ENCODE measurements around the gene ME1. TPM values are rescaled to one million over a fixed set of nuclear protein-coding genes. Genes with fewer than 3 reads are reported as not detected.

The ME1 gene
- total RNA-seq, 1 experiment from 2014 or later = 7.8 TPM

GRCh38 chr6:83309344-83309743, 121.5 kb downstream of the ME1 start:
- 0 out of 4 replicates have a peak, but pooled peaks cover 0 to 3% of the 10 kb centered on the region in 2 experiments for H3K4me1 Mint-ChIP-seq
- Histone ChIP-seq H4K5ac (ENCODE audit: insufficient read length, low read depth, low read length) (no peak overlapping the region), H3K79me2 (ENCODE audit: insufficient read depth, low read length) (no peaks in the 10 kb centered on the region), H3T11ph (ENCODE audit: low read length) (no peak overlapping the region), H3K23me2 (ENCODE audit: insufficient read length, low read depth, low read length, poor library complexity, severe bottlenecking) (no peaks in the 10 kb centered on the region), H3K4me2 (ENCODE audit: insufficient read depth, insufficient read length, low read length) (no peak overlapping the region), H3K27me3 (ENCODE audit: insufficient read depth, low read length) (no peaks in the 10 kb centered on the region), H3K9ac (ENCODE audit: extremely low read depth, insufficient read length, low read length) (no peak overlapping the region), H3K27ac (ENCODE audit: insufficient read length, low read depth, low read length) (no peak overlapping the region), H4K91ac (ENCODE audit: insufficient read length, low read depth, low read length) (no peak overlapping the region), H4K20me1 (ENCODE audit: control insufficient read depth, insufficient read depth, insufficient read length) (no peaks in the 10 kb centered on the region), H2AFZ (ENCODE audit: low read length) (no peak overlapping the region), H2BK12ac (ENCODE audit: insufficient read length, low read depth, low read length) (no peak overlapping the region), H3K23ac (ENCODE audit: insufficient read length, low read depth, low read length) (no peak overlapping the region), H3K18ac (ENCODE audit: insufficient read length, low read depth, low read length) (no peak overlapping the region), H3K79me1 (ENCODE audit: insufficient read depth, low read depth, low read length, poor library complexity, severe bottlenecking) (no peaks in the 10 kb centered on the region), H2BK20ac (ENCODE audit: low read depth, low read length, poor library complexity, severe bottlenecking) (no peak overlapping the region), H4K8ac (replicated peaks; ENCODE audit: insufficient read length, low read depth, low read length) (no peak overlapping the region), H3K14ac (ENCODE audit: insufficient read depth, low read length) (no peak overlapping the region), H2BK5ac (ENCODE audit: insufficient read length, low read length) (no peak overlapping the region), H2BK120ac (ENCODE audit: low read depth, low read length, poor library complexity, severe bottlenecking) (no peak overlapping the region), H3K9me3 (ENCODE audit: control insufficient read depth, low read depth, low read length) (no peaks in the 10 kb centered on the region), H3K4ac (ENCODE audit: low read depth, low read length) (no peak overlapping the region), H3K56ac (ENCODE audit: insufficient read length, low read depth, low read length) (no peak overlapping the region), H3K4me1 (ENCODE audit: insufficient read depth, low read length) (no peaks in the 10 kb centered on the region), H2AK5ac (ENCODE audit: insufficient read length, low read length) (no peak overlapping the region), H2BK15ac (ENCODE audit: low read depth, low read length) (no peak overlapping the region)
- peaks cover 0 to 3% (median 0%) of the 10 kb centered on the region in 3 experiments; a peak in 3 of 7 replicates for H3K36me3 Mint-ChIP-seq (ENCODE audit: insufficient read depth in 1 of 3, low read depth in 3 of 3)
- peak overlapping the region in 1 of 3 experiments; percentile 58; a peak in 2 of 7 replicates for H3K27ac Mint-ChIP-seq
- no peak for TF ChIP-seq CTCF (conservative IDR thresholded peaks at IDR 0.05)
- H3K27me3 Mint-ChIP-seq (ENCODE audit: low read depth) = no peaks in the 10 kb centered on the region
- no peak overlapping the region for H3K4me3 Mint-ChIP-seq
- no peaks in the 10 kb centered on the region for H3K9me3 Mint-ChIP-seq
- no CpG with 5 or more reads among the region's 1 CpG for WGBS (ENCODE audit: extremely low coverage, insufficient read length, low lambda C conversion rate)
- DNase-seq = no peak
